ENCODE data around the gene NELFE. TPM values are rescaled to one million over a fixed set of nuclear protein-coding genes. Genes with fewer than 3 reads are reported as not detected.

The NELFE gene
- total RNA-seq, 1 experiment from 2014 or later, result 68.3 TPM

DNA sequence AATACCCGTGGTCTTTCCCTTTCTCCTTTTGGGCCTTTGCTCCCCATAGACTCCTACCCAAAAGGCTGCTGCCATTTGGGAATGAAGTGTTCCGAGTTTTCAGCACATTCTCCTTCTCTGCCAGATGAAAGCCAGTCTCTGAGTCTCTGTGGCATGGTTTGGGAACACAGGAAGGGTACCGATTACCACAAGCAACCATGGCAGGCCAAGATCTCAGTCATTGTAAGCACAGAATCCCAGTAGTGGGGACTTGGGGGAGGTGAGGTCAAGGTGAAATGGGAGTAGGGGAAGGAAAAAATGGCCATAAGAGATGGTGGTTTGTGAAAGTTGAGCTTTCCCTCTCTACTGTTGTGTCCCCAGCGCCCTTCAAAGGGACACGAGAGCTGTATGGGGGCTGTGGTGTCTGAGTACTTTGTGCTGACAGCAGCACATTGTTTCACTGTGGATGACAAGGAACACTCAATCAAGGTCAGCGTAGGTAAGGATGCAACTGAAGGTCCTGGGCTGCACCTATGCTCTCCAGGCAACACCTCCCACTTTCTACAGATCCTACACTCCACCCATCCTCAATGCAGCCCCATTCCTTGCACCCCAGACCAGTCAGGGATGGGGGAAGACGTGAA is 8.7 kb downstream of the NELFE start:
- H3K4me1 ChIP-seq (ENCODE audit: control insufficient read depth in 1 of 2, insufficient read depth in 2 of 2, low read length in 2 of 2), result peaks cover 7 to 26% of the 10 kb centered on the region in 2 experiments; a peak in 3 of 4 replicates
- RAD21 ChIA-PET (ENCODE audit: low non-redundant PET in 1 of 2, low total read pairs in 2 of 2, uncharacterized antibody in 2 of 2, unreplicated experiment in 2 of 2), result no interaction called here
- H3K9me3 ChIP-seq (ENCODE audit: control insufficient read depth in 1 of 2, insufficient read depth in 1 of 2, low read depth in 1 of 2, low read length in 2 of 2), result no peaks in the 10 kb centered on the region
- no peaks in the 10 kb centered on the region for H3K79me2 ChIP-seq (ENCODE audit: insufficient read depth, low read length)
- BruUV-seq (replicated peaks), result no TSS peak
- H3K4me2 ChIP-seq (ENCODE audit: low read length), result no peak overlapping the region
- DNase-seq (ENCODE audit: low read depth, low spot score) (no peak), ATAC-seq (no peak)
- peaks cover 19 to 36% of the 10 kb centered on the region in 2 experiments for H3K36me3 ChIP-seq (ENCODE audit: control insufficient read depth in 1 of 2, insufficient read depth in 2 of 2, low read length in 2 of 2)
- no peak overlapping the region for H3K4me3 ChIP-seq (replicated peaks in 1 of 2; ENCODE audit: low read depth in 1 of 2, low read length in 2 of 2)
- intact Hi-C loops (cut with micrococcal nuclease), result no loop called here
- H3K9ac ChIP-seq (ENCODE audit: low read length), result no peak overlapping the region
- no peak overlapping the region for H2AFZ ChIP-seq (ENCODE audit: low read depth, low read length, poor library complexity, severe bottlenecking)
- TF ChIP-seq CBX3 (IDR thresholded peaks at IDR 0.05; ENCODE audit: low read depth), result no peak
- TF ChIP-seq POLR2AphosphoS5 (IDR thresholded peaks at IDR 0.05; ENCODE audit: low read depth, low read length), result no peak
- TF ChIP-seq JUND (IDR thresholded peaks at IDR 0.05), result no peak
- TF ChIP-seq ZNF274 (IDR thresholded peaks at IDR 0.05; ENCODE audit: low read depth, low read length), result no peak
- no peak for TF ChIP-seq EZH2 (IDR thresholded peaks at IDR 0.05)
- no peak for TF ChIP-seq RAD21 (IDR thresholded peaks at IDR 0.05; ENCODE audit: low read depth)
- TF ChIP-seq, protein P1, sequence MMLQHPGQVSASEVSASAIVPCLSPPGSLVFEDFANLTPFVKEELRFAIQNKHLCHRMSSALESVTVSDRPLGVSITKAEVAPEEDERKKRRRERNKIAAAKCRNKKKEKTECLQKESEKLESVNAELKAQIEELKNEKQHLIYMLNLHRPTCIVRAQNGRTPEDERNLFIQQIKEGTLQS (IDR thresholded peaks at IDR 0.05), result no peak
- no peak for TF ChIP-seq TCF7L2 (IDR thresholded peaks at IDR 0.05; ENCODE audit: borderline replicate concordance, extremely low read depth, insufficient read depth, insufficient read length)
- no peak for TF ChIP-seq ELF1 (IDR thresholded peaks at IDR 0.05; ENCODE audit: borderline replicate concordance, low read depth)
- TF ChIP-seq POLR2A (IDR thresholded peaks at IDR 0.05; ENCODE audit: borderline replicate concordance, extremely low read depth, insufficient read depth, insufficient read length), result no peak
- TF ChIP-seq, protein P2, sequence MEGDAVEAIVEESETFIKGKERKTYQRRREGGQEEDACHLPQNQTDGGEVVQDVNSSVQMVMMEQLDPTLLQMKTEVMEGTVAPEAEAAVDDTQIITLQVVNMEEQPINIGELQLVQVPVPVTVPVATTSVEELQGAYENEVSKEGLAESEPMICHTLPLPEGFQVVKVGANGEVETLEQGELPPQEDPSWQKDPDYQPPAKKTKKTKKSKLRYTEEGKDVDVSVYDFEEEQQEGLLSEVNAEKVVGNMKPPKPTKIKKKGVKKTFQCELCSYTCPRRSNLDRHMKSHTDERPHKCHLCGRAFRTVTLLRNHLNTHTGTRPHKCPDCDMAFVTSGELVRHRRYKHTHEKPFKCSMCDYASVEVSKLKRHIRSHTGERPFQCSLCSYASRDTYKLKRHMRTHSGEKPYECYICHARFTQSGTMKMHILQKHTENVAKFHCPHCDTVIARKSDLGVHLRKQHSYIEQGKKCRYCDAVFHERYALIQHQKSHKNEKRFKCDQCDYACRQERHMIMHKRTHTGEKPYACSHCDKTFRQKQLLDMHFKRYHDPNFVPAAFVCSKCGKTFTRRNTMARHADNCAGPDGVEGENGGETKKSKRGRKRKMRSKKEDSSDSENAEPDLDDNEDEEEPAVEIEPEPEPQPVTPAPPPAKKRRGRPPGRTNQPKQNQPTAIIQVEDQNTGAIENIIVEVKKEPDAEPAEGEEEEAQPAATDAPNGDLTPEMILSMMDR (IDR thresholded peaks at IDR 0.05 in 2 of 3, conservative IDR thresholded peaks at IDR 0.05 in 1 of 3; ENCODE audit: borderline replicate concordance in 1 of 3, insufficient read depth in 1 of 3, low read depth in 2 of 3, low read length in 2 of 3), result no peak
- TF ChIP-seq SP1 (IDR thresholded peaks at IDR 0.05; ENCODE audit: low read depth), result no peak
- H3K27ac ChIP-seq (ENCODE audit: low read depth, low read length), result no peak overlapping the region
- CTCF ChIA-PET, result no interaction called here
- no peaks in the 10 kb centered on the region for H3K27me3 ChIP-seq (ENCODE audit: insufficient read depth, low read length)
- no peaks in the 10 kb centered on the region; the same call in 1 of the 2 replicates for H3K9me2 ChIP-seq (ENCODE audit: insufficient read depth)
- POLR2A ChIA-PET, result no interaction called here
- H4K20me1 ChIP-seq (ENCODE audit: insufficient read depth), result no peaks in the 10 kb centered on the region
